Frontal cortex (tissue), 4 donors: ENCODE results near the gene SEMA4D. TPM values are rescaled to one million over a fixed set of nuclear protein-coding genes. Genes with fewer than 3 reads are reported as not detected.

Source experiments
- DNase-seq, 2 donors: peaks; one replicate each; pipeline ENCODE4 v3.0.0; 2012; ENCODE audit warnings: low spot score in 2 of 2
- FAIRE-seq: peaks from 2 replicates; lab custom pipeline; 2012; peaks lifted over from hg19 to GRCh38; lab: Jason Lieb, UNC
- total RNA-seq: library from RNA; depleted of rRNA; stranded (reverse); fragments of >200 nt; gene quantifications from one replicate; pipeline ENCODE4 v1.2.3, GENCODE V29; 2014
- donor health status: control.
- donor health status: control.
- donor health status: control.

Gene SEMA4D
- total RNA-seq, 1 donor from 2014 or later: 7.7 TPM

GRCh38 chr9:89367281-89367680 lies 130.6 kb downstream of the SEMA4D start:
- no peak for FAIRE-seq
- DNase-seq: no peak

- FAIRE-seq: no peak
- no peak for DNase-seq
Observed at GRCh38 chr9:89366711-89367110, 131.2 kb downstream of the SEMA4D start.

DNA sequence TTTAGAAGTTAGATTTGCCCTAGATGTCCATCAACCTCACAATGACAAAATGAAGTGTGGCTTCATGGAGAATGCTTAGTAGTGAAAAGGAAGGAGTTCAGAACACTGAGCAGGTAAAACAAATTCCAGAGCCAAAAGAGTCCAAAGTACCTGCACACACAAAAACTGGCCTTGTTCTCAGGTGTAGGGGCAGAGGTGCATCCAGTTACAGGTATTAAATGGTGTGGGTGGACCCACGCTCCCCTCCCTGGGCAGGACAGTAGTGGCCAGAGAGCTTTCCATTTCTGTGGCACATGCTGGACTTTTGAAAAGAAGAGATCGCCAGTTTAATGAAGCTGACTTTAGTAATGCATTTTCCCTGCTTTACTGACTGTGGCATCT lies 132.4 kb downstream of the SEMA4D start:
- DNase-seq (no peak), FAIRE-seq (no peak)

DNA sequence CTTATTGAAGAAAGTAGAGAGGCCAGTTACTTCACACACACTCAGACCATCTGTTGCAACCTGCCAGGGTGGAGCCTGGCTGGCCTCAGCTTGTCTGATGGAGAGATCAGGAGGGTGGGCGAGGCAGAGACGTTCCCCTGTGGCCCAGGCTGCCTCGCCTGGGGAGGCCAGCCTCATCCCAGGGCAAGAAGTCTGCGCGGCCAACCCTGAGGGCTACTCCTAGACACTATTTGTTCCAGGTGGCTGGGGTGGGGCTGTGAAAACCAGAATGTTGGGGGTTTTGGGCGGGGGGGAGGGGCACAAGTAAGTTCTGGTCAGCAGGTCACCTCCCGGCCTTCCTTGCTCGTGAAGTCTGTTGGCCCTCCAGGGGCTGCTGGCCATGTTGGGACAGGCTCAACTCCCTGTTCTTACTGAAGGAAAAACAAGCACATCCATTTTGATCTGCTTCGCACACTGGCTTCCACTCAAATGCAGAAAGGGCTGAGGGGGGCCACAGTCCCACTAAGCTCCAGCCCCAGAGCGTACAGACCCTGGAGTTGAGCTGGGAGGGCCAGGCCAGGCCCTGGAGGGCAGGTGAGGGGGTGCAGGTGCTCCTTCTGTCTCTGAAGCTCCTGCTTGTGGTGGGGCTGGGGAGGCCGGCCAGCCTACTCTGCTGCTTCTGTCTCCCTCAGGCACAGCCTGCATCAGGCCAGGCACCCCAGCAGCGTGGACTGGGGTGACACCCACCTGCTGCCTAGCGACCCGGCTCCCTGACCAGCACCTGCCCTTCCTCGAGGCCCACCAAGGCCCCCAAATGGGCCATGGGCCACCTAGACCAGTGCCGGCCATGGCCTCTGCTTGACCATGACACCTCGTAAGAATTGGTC lies 133.0 kb downstream of the SEMA4D start:
- DNase-seq (no peak), FAIRE-seq (no peak)

DNA sequence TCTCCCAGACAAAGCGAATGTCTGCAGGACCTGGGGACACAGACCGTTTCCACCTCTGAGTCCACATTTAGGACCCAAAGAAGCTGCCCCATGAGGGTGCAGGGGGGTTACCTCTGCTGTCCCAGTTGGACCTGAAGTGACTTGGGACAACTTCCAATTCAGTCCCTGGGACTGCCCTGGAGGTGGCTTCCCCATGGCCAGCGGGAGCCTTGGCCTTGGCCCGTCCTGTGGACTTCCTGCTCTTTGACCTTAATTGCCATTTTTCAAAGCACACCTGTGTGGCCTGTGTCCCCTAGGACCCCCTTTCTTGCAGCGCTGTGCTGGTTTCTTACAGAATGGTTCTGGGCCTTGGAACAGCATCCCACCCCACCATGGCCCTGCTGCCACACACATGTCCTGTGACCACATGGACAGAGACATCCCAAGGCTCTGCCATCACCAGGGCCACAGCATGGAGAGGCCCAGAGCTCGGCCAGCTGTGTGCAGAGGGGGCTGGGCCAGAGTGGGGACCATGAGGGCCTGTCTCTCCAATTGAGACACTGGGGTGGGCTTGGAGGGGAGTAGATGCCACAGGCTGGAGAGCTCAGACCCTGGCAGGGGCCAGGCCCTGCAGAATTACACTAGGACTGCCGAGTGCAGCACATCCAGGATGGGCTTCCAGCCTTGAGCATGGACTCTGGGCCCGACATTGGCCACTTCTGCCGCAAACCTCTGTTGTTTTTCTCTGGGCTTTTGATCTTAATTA lies 133.8 kb downstream of the SEMA4D start:
- no peak for FAIRE-seq
- no peak for DNase-seq

DNA sequence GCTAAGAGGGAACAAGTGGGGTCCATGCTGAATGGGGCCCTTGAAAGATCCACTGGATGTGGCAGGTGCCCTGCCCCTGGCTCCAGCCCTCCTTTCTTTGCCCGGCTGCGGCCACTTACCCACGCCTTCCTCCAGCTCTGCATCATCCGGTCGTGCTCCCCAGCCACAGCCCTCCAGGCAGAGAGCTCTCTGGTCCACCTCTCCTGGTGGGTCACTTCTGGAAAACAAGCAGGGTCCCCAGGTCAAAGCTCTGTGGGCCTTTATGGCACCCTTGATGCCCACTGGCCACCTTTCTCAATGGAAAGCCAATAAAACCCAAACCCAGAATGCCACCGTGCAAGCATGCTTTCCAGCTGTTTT lies 134.6 kb downstream of the SEMA4D start:
- FAIRE-seq: no peak
- no peak for DNase-seq

GRCh38 chr9:89362647-89363310 lies 135.1 kb downstream of the SEMA4D start:
- FAIRE-seq: no peak
- DNase-seq: no peak

DNA sequence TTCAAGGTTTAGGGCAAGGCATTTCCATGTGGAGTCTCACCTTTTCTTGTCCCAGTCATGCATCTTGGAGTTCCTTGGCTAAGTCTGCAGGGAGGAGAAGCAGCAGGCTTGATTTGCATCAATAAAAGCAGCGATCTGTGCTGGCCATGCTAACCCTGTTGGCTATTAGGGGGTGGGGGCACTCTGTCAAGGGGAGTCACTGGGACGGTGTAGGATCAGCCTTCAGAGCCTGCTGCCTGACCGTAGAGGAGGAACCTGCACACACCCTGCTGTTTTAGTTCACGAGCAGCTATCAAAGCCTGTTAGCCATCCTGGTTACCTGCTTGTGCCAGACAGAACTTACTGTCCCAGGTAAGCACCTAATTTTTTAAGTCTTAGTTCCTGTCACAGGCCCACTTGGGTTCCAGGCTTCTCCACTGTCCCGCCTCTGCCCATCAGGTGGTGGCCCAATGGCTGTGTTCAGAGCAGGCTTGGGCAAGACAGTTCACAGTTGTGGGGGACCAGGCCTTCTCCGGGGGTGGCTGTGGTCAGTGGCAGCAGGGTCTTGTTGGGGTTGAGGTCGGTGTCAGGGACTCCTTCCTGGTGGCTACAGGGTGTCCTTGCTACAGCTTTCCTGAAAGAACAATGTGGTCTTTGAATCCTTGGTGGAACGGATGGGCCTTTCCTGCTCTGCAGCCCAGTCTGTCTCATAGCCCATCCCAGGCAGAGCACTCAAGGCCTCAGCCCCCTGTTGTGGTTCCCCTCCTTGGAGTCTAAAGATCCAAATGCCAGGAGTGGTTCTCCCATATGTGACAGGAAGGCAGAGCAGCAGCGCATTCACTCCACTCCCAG lies 135.9 kb downstream of the SEMA4D start:
- FAIRE-seq (no peak), DNase-seq (no peak)

DNA sequence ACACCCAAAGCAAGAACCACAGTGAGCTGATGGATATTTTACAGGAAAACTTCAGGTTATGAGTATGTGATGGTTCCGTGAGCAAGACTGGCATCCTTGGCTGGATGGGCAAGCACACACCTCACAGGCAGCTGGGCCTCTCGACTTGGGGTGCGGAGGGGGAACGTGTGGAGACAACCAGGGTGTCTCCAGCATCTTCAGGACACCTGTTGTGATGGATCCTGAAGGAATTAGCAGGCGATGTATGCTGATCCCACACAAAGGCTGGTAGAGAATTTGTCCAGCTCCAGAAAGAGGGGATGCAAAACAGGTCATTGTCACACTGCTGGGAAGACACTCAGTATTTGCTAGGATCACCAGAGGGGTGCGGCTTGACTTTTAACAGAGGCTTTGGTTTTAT lies 136.9 kb downstream of the SEMA4D start:
- no peak for DNase-seq
- no peak for FAIRE-seq

DNA sequence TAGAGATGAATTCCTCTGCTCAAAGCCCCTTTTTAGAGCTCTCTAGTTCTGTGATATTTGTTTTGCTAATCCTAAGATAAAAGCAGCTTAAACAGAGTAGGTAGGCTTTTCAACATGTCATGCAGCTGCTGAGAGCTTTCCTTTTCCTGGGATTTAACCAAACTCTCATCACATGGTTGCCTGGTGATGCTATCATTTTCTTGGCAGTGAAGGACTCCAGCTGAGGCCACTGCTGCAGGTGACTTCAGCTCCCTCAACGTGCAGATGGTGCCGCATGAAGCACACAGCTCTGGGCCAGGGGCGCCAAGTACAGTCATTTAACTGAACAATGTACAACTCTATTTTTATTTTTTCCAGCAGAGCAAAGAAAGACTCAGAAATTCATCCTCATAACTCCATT lies 137.4 kb downstream of the SEMA4D start:
- FAIRE-seq (no peak), DNase-seq (no peak)

- no peak for DNase-seq
- no peak for FAIRE-seq
Observed at GRCh38 chr9:89359751-89360261, 138.1 kb downstream of the SEMA4D start.

- DNase-seq: no peak
- FAIRE-seq: no peak
Observed at GRCh38 chr9:89358985-89359384, 138.9 kb downstream of the SEMA4D start.

DNA sequence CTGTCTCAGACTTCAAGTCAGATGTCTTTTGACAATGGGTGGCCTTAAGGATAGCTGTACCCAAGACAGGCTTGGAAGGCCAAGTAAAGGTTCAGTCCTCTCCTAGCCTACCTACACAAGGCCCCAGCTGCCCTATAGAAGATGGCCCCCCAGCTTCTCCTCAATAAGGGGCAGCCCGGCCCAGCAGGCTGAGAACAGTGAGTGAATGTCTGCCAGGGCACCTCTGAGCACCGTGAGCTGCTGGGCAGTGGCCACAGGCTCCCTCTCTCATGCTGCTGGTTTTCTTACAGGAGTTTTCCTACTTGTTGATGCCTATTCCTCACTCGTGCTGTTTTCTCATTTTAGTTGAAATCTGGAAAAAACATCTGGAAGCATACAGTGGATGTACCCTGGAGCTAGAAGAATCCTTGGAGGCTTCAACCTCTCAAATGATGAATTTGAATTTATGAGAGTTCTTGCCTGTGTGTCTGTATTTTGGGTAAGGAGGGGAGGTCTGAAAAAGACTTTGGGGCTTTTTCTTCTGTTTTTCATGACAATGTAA lies 139.5 kb downstream of the SEMA4D start:
- FAIRE-seq (no peak), DNase-seq (no peak)

DNA sequence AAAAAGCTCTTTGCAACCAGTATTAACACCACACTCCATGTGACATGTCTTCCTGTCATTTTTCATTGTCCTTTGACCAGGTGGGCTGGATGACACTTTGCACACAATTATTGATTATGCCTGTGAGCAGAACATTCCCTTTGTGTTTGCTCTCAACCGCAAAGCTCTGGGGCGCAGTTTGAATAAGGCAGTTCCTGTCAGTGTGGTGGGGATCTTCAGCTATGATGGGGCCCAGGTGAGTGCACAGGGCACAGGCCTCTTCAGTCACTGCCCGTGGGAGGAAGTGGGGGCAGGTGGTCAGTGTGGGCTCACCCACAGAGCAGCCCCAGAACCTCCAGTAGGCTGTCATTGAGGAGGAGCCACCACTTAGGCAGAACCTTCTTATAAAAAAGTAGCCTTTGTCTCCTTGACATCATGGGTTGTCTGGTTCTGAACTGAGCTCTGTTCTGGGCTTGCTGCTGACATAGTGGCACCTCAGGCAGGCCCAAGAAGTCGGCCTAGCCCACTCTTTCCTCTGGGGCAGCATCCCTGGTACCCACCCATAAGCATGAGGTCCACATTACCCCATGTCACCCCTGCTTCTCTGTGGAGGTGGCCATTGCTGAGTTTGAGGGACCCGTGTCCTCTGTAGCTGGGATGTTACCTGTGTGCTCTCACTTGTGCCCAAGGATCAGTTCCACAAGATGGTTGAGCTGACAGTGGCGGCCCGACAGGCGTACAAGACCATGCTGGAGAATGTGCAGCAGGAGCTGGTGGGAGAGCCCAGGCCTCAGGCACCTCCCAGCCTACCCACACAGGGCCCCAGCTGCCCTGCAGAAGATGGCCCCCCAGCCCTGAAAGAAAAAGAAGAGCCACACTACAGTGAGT lies 140.3 kb downstream of the SEMA4D start:
- DNase-seq (no peak), FAIRE-seq (no peak)

- FAIRE-seq (no peak), DNase-seq (no peak)
Observed at GRCh38 chr9:89356782-89357181, 141.1 kb downstream of the SEMA4D start.

GRCh38 chr9:89354471-89354870 lies 143.4 kb downstream of the SEMA4D start:
- DNase-seq (no peak), FAIRE-seq (no peak)

- FAIRE-seq (no peak), DNase-seq (no peak)
Observed at GRCh38 chr9:89353989-89354388, 143.9 kb downstream of the SEMA4D start.

DNA sequence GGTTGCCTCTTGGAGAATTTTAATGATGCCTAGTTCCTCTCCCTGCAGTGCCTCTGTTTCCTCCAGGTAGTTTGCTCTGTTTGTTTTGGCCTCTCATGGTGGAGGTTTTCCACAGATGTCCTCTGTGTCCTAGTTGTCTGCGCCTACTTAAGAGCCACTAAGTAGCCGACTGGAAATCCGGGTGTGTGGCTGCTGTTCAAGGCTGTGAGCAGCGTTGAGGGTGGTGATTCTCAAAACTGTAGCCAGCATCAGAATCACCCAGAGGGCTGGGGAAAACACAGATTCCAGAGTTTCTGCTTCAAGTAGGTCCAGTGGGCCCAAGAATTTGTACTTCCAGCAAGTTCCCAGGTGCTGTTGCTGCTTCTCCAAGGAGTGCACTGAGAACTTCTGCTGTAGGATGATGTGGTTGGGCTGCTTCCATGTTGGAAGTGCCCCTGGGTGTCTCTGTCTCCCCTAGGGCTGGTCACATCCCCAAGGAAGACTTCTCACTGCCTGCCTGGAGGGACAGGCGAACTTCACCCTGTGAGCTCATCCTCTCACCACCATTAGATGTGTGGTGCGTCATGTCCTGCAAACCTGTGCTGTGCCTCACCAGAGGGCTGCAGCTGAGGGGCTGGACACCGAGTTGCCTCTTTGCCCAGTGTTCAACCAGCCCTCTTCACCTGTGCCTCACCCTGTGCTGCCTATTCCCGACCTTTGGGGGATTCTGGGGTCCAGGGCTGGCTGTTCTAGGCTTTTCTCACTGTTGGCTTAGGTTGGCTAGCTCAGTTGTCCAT lies 144.9 kb downstream of the SEMA4D start:
- DNase-seq: no peak
- no peak for FAIRE-seq
